ENCODE results near the gene SAE1.

The SAE1 gene

GRCh38 chr19:47141695-47142094 is 11.1 kb downstream of the SAE1 start:
- peaks cover 17% of the 10 kb centered on the region for H3K4me1 Mint-ChIP-seq
- H3K36me3 Mint-ChIP-seq (ENCODE audit: low read depth) = peaks cover 74% of the 10 kb centered on the region
- TF ChIP-seq, protein P1, sequence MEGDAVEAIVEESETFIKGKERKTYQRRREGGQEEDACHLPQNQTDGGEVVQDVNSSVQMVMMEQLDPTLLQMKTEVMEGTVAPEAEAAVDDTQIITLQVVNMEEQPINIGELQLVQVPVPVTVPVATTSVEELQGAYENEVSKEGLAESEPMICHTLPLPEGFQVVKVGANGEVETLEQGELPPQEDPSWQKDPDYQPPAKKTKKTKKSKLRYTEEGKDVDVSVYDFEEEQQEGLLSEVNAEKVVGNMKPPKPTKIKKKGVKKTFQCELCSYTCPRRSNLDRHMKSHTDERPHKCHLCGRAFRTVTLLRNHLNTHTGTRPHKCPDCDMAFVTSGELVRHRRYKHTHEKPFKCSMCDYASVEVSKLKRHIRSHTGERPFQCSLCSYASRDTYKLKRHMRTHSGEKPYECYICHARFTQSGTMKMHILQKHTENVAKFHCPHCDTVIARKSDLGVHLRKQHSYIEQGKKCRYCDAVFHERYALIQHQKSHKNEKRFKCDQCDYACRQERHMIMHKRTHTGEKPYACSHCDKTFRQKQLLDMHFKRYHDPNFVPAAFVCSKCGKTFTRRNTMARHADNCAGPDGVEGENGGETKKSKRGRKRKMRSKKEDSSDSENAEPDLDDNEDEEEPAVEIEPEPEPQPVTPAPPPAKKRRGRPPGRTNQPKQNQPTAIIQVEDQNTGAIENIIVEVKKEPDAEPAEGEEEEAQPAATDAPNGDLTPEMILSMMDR (IDR thresholded peaks at IDR 0.05) = no peak
- H3K27ac Mint-ChIP-seq = no peak overlapping the region
- no peak for DNase-seq
- peaks cover 11% of the 10 kb centered on the region for H3K9me3 Mint-ChIP-seq
- no peak overlapping the region for H3K4me3 Mint-ChIP-seq
- peaks cover 3% of the 10 kb centered on the region for H3K27me3 Mint-ChIP-seq (ENCODE audit: low read depth, poor library complexity)

DNA sequence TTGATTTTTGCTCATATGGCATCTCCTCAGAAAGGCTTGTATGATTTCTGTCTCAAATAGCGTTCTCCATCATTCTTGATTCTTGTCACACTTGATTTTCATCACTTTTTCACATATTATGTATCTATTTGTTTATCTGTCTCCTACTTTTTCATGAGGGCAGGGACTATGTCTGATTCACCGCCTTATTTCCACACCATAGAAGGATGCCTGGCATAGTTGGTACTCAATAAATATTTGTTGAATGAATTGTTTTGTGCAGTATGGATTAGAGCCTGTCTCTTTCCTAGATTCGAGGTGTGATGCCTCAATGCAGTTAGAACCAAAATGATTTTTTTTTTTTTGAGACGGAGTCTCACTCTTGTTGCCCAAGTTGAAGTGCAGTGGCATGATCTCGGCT is 12.1 kb downstream of the SAE1 start:
- H3K9me3 Mint-ChIP-seq = peaks cover 11% of the 10 kb centered on the region
- H3K36me3 Mint-ChIP-seq (ENCODE audit: low read depth) = peaks cover 74% of the 10 kb centered on the region
- peaks cover 3% of the 10 kb centered on the region for H3K27me3 Mint-ChIP-seq (ENCODE audit: low read depth, poor library complexity)
- no peak overlapping the region for H3K4me3 Mint-ChIP-seq
- H3K4me1 Mint-ChIP-seq = peaks cover 15% of the 10 kb centered on the region
- DNase-seq = no peak
- peak overlapping the region; percentile 93 for H3K27ac Mint-ChIP-seq
- TF ChIP-seq, protein P1 (IDR thresholded peaks at IDR 0.05) = no peak

DNA sequence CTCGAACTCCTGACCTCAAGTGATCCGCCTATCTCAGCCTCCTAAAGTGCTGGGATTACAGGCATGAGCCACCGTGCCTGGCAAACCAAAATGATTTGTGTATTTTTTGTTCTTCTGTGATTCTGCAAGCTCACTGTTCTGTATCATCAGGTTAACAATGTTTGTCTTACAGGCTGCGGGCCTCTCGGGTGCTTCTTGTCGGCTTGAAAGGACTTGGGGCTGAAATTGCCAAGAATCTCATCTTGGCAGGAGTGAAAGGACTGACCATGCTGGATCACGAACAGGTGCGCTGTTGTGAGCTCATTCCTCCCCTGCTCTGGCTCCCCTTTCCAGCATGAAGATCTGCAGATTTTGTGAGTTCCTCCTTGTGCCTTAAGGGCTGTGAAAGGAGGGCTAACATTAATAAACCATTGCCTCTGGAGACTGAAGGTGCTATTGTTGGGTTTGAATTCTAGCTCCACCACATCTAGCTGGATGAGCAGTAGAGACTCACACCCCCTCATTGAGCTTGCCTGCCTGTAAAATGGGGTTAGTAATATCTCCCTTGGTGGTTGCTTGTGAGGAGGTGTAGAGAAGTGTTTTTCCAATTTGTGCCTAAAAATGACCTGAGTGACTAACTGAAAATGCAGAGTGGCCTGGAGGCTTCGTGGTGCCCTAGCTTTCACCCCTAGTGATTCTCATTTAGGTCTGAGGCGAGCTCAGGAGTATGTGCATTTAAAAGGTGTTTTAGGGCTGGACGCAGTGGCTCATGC is 12.9 kb downstream of the SAE1 start:
- H3K4me3 Mint-ChIP-seq = no peak overlapping the region
- H3K36me3 Mint-ChIP-seq (ENCODE audit: low read depth) = peaks cover 74% of the 10 kb centered on the region
- H3K9me3 Mint-ChIP-seq = peaks cover 9% of the 10 kb centered on the region
- H3K4me1 Mint-ChIP-seq = peaks cover 15% of the 10 kb centered on the region
- TF ChIP-seq, protein P1 (IDR thresholded peaks at IDR 0.05) = no peak
- DNase-seq = no peak
- peak overlapping the region; percentile 40 for H3K27ac Mint-ChIP-seq
- peaks cover 3% of the 10 kb centered on the region for H3K27me3 Mint-ChIP-seq (ENCODE audit: low read depth, poor library complexity)

DNA sequence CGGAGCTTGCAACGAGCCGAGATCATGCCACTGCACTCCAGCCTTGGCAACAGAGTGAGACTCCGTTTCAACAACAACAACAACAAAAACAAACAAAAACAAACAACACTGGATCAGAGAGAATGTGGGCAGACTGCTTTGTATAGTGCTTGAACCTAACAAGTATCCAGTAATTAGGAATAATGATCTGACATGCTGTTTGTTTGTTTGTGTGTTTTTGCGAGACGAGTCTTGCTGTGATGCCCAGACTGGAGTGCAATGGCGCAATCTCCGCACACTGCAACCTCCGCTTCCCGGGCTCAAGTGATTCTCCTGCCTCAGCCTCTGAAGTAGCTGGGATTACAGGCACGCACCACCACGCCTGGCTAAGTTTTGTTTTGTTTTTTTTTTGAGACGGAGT is 14.0 kb downstream of the SAE1 start:
- no peak for DNase-seq
- H3K27ac Mint-ChIP-seq = no peak overlapping the region
- H3K4me3 Mint-ChIP-seq = no peak overlapping the region
- H3K4me1 Mint-ChIP-seq = peaks cover 15% of the 10 kb centered on the region
- no peaks in the 10 kb centered on the region for H3K9me3 Mint-ChIP-seq
- peaks cover 73% of the 10 kb centered on the region for H3K36me3 Mint-ChIP-seq (ENCODE audit: low read depth)
- TF ChIP-seq, protein P1 (IDR thresholded peaks at IDR 0.05) = no peak
- H3K27me3 Mint-ChIP-seq (ENCODE audit: low read depth, poor library complexity) = no peaks in the 10 kb centered on the region

DNA sequence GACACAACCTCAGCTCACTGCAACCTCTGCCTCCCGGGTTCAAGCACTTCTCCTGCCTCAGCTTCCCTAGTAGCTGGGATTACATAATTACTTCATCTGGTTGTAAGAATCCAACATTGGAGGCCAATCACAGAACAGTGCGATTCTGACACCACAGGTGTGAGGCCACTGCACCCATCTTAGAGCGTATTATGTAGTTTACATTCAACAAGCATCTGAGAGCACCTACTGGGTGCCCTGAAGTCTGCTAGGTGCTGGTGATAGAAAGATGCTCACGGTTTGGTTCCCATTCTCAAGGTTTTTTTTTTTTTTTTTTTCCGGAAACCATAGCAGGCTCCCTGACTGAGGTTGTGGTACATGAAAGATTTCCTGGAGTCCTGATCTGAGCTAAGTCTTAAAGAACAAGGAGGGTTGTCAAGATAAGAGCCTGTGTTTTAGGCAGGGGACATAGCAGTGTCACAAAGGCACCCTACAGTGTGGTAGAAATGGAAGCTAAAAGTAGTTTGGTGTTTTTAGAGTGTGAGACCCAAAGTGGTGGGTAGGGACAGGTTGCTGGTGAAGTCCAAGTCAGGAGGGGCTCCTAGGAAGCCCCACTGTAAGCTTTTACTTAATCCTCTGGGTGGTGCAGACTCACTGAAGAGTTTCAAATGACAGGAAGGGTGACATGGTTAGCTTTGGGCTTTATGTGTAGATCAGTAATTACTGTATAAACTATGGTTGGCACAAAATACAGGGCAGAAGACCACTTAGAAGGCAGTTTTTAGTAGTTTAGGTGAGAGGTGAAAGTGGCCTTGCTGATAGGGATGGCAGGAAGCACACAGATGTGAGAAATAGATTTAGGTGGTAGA is 15.2 kb downstream of the SAE1 start:
- no peak for DNase-seq
- H3K9me3 Mint-ChIP-seq = no peaks in the 10 kb centered on the region
- no peak overlapping the region for H3K4me3 Mint-ChIP-seq
- TF ChIP-seq, protein P1 (IDR thresholded peaks at IDR 0.05) = no peak
- H3K27me3 Mint-ChIP-seq (ENCODE audit: low read depth, poor library complexity) = no peaks in the 10 kb centered on the region
- H3K4me1 Mint-ChIP-seq = peaks cover 19% of the 10 kb centered on the region
- peaks cover 84% of the 10 kb centered on the region for H3K36me3 Mint-ChIP-seq (ENCODE audit: low read depth)
- peak overlapping the region; percentile 8 for H3K27ac Mint-ChIP-seq

Data from nephron progenitor cell (in vitro differentiated cells).